B cell (primary cell): ENCODE results near the gene CPED1.

Experiments used
- EZH2 ChIP-seq: IDR thresholded peaks from 2 replicates; pipeline ENCODE4 v1.6.1; 2012; ENCODE audit warnings: borderline replicate concordance, low read depth, mild to moderate bottlenecking, moderate library complexity, low read length; ENCODE audit not compliant: insufficient read depth, poor library complexity, severe bottlenecking
- TF ChIP-seq, protein P1 (sequence below): fragments of 200-600 bp; IDR thresholded peaks from one replicate; pipeline ENCODE4 v1.8.0; 2022; ENCODE audit warnings: antibody characterized with exemption, mild to moderate bottlenecking

DNA sequence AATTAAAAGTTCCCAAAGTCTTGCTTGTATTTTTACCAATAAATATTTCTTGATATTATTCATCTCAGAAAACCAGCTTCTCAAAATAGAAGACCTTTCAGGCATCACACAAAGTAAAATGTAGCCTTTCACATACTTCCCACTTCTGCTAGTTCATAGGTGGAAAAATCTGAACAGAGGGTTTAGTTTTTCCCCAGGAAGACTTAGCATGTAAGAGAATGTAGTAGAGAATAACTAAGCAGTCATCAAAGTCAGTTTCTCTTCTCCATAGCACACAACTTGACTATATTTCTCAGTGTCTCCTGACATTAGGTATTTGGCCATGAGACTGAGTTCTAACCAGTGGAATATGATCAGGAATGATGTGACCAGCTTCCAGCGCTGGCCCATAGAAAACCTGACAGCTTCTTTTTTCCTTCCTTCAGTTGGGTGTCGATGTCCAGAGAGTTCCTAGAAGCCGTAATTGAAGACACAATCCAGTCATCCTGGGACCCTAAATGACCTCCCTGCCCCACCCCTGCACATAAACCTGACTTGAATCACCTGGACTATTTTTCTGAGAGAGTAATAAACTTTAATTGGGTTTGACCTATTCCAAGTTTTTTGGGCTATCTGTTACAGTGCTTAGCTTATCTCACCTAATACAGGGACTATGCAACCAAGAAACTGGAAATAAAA lies 272.8 kb downstream of the CPED1 start:
- TF ChIP-seq, protein P1, sequence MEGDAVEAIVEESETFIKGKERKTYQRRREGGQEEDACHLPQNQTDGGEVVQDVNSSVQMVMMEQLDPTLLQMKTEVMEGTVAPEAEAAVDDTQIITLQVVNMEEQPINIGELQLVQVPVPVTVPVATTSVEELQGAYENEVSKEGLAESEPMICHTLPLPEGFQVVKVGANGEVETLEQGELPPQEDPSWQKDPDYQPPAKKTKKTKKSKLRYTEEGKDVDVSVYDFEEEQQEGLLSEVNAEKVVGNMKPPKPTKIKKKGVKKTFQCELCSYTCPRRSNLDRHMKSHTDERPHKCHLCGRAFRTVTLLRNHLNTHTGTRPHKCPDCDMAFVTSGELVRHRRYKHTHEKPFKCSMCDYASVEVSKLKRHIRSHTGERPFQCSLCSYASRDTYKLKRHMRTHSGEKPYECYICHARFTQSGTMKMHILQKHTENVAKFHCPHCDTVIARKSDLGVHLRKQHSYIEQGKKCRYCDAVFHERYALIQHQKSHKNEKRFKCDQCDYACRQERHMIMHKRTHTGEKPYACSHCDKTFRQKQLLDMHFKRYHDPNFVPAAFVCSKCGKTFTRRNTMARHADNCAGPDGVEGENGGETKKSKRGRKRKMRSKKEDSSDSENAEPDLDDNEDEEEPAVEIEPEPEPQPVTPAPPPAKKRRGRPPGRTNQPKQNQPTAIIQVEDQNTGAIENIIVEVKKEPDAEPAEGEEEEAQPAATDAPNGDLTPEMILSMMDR = no peak
- no peak for TF ChIP-seq EZH2
